ENCODE results near the gene A3GALT2.

Gene A3GALT2

DNA sequence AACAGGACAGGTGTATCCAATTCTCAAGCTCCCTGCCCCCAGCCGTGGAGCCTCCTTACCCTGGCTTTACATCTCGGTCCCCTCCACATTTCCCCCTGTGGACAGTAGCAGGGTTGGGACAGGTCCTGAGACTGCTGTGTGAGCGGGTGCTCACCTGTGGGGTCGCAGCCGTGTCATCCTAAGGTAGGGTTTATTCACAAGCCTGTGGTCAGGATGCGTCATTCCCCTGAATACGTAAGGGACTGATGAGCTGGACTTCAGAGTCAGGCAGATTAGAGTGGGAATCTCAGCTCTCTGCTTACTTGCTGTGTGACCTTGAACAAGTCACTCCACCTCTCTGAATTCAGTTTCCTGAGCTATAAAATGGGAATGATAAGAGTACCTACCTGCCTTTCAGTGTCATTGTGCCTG is 46.9 kb downstream of the A3GALT2 start:
- no peaks in the 10 kb centered on the region for H4K20me1 ChIP-seq (ENCODE audit: insufficient read depth)
- H3K27me3 ChIP-seq (ENCODE audit: insufficient read depth, low read depth): no peaks in the 10 kb centered on the region
- H3K4me2 ChIP-seq: no peak overlapping the region
- H3K9ac ChIP-seq: no peak overlapping the region
- H3K4me1 ChIP-seq (ENCODE audit: low read depth, poor library complexity, severe bottlenecking): no peaks in the 10 kb centered on the region
- TF ChIP-seq, protein P1, sequence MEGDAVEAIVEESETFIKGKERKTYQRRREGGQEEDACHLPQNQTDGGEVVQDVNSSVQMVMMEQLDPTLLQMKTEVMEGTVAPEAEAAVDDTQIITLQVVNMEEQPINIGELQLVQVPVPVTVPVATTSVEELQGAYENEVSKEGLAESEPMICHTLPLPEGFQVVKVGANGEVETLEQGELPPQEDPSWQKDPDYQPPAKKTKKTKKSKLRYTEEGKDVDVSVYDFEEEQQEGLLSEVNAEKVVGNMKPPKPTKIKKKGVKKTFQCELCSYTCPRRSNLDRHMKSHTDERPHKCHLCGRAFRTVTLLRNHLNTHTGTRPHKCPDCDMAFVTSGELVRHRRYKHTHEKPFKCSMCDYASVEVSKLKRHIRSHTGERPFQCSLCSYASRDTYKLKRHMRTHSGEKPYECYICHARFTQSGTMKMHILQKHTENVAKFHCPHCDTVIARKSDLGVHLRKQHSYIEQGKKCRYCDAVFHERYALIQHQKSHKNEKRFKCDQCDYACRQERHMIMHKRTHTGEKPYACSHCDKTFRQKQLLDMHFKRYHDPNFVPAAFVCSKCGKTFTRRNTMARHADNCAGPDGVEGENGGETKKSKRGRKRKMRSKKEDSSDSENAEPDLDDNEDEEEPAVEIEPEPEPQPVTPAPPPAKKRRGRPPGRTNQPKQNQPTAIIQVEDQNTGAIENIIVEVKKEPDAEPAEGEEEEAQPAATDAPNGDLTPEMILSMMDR (conservative IDR thresholded peaks at IDR 0.05; ENCODE audit: low read depth, low read length): no peak
- H3K79me2 ChIP-seq (ENCODE audit: insufficient read depth, low read depth): no peaks in the 10 kb centered on the region
- H3K4me3 ChIP-seq (IDR thresholded peaks at IDR 0.05; ENCODE audit: insufficient read depth, low read depth, low read length): no peak overlapping the region
- H2AFZ ChIP-seq (ENCODE audit: low read depth): no peak overlapping the region
- no peaks in the 10 kb centered on the region for H3K36me3 ChIP-seq (ENCODE audit: insufficient read depth)
- H3K27ac ChIP-seq: no peak overlapping the region

DNA sequence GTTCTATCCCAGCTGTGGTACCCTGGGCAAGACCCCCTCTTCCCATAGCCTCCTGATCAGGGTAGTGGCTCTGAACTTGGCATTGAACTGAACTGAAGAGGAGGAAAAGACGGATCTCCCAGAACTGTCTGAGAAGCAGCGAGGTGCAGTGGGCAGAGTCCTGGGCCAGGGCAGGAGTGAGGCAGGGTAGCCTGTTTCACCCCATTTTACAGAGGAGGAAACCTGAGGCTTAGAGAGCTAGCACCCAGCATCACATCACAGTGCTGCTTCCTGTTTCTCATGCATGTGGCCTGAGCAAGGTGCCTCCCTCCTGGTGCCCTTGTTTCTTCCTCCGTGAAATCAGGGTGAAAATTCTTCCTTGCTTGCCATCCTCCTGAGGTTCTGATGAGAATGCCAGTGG is 47.5 kb downstream of the A3GALT2 start:
- Histone ChIP-seq H3K4me2 (no peak overlapping the region), H4K20me1 (ENCODE audit: insufficient read depth) (no peaks in the 10 kb centered on the region), H3K27me3 (ENCODE audit: insufficient read depth, low read depth) (no peaks in the 10 kb centered on the region), H3K4me3 (IDR thresholded peaks at IDR 0.05; ENCODE audit: insufficient read depth, low read depth, low read length) (no peak overlapping the region), H3K79me2 (ENCODE audit: insufficient read depth, low read depth) (no peaks in the 10 kb centered on the region), H3K36me3 (ENCODE audit: insufficient read depth) (no peaks in the 10 kb centered on the region), H3K27ac (no peak overlapping the region), H3K4me1 (ENCODE audit: low read depth, poor library complexity, severe bottlenecking) (no peaks in the 10 kb centered on the region), H3K9ac (no peak overlapping the region), H2AFZ (ENCODE audit: low read depth) (no peak overlapping the region)
- TF ChIP-seq, protein P1 (conservative IDR thresholded peaks at IDR 0.05; ENCODE audit: low read depth, low read length): no peak

DNA sequence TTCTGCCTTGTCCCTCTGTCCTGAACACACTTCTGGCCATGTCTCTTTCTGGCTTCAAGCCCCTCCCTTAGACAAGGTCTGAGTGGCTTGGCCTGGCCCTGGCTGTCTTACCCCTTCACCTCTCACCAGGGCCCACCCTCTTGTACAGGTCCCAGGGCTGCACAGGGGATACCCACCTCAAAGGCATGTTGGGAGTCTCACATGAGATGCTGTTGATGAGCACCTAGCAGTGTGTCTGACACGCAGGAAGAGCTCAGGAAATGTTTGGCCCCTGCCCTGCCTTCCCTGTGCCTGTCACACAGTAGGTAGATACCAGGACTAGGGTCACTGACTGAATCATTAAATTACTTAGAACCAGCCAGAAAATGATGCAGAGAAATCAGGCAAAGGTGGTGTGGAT is 48.0 kb downstream of the A3GALT2 start:
- Histone ChIP-seq H3K36me3 (ENCODE audit: insufficient read depth) (no peaks in the 10 kb centered on the region), H3K4me2 (no peak overlapping the region), H3K4me1 (ENCODE audit: low read depth, poor library complexity, severe bottlenecking) (no peaks in the 10 kb centered on the region), H3K27me3 (ENCODE audit: insufficient read depth, low read depth) (no peaks in the 10 kb centered on the region), H3K27ac (no peak overlapping the region), H3K9ac (no peak overlapping the region), H3K79me2 (ENCODE audit: insufficient read depth, low read depth) (no peaks in the 10 kb centered on the region), H4K20me1 (ENCODE audit: insufficient read depth) (no peaks in the 10 kb centered on the region), H2AFZ (ENCODE audit: low read depth) (no peak overlapping the region), H3K4me3 (IDR thresholded peaks at IDR 0.05; ENCODE audit: insufficient read depth, low read depth, low read length) (no peak overlapping the region)
- TF ChIP-seq, protein P1 (conservative IDR thresholded peaks at IDR 0.05; ENCODE audit: low read depth, low read length): no peak

DNA sequence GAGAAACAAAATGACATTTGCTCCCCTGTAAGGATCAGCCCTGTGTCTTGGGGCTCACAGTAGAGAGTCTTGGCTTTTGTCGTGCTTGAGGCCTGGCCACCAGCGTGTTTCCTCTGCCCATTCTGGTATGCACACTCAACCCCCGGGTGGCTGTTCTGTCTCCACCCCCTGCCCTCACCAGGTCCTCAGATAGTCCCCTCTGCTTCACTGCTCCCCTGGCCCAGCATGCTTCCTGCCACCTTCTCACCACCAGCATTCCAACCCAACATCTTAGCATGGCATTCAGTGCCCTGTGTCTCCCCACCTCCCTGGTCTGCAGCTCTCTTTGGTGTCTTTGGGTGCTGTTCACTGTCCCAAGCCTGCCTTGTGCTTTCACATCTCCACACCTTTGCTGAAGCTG is 48.4 kb downstream of the A3GALT2 start:
- Histone ChIP-seq H3K4me1 (ENCODE audit: low read depth, poor library complexity, severe bottlenecking) (no peaks in the 10 kb centered on the region), H3K4me3 (IDR thresholded peaks at IDR 0.05; ENCODE audit: insufficient read depth, low read depth, low read length) (no peak overlapping the region), H4K20me1 (ENCODE audit: insufficient read depth) (no peaks in the 10 kb centered on the region), H3K4me2 (no peak overlapping the region), H3K36me3 (ENCODE audit: insufficient read depth) (no peaks in the 10 kb centered on the region), H2AFZ (ENCODE audit: low read depth) (no peak overlapping the region), H3K27me3 (ENCODE audit: insufficient read depth, low read depth) (no peaks in the 10 kb centered on the region), H3K27ac (no peak overlapping the region), H3K79me2 (ENCODE audit: insufficient read depth, low read depth) (no peaks in the 10 kb centered on the region), H3K9ac (no peak overlapping the region)
- TF ChIP-seq, protein P1 (conservative IDR thresholded peaks at IDR 0.05; ENCODE audit: low read depth, low read length): no peak

Data from KMS-11 (cell line).